ENCODE measurements around the gene BBC3. TPM values are rescaled to one million over a fixed set of nuclear protein-coding genes. Genes with fewer than 3 reads are reported as not detected.

Gene BBC3
- polyA plus RNA-seq, 1 donor (not counting 4 experiments of a cell fraction or from before 2014, with no cell fraction given): 1.1 TPM

- H3K36me3 ChIP-seq (ENCODE audit: control insufficient read depth in 2 of 2, extremely low read depth in 1 of 2, insufficient read depth in 2 of 2, low read length in 2 of 2): peaks cover 20 to 40% of the 10 kb centered on the region in 2 experiments
- no peak for TF ChIP-seq EZH2 (IDR thresholded peaks at IDR 0.05; ENCODE audit: low read length)
- TF ChIP-seq, protein P1, sequence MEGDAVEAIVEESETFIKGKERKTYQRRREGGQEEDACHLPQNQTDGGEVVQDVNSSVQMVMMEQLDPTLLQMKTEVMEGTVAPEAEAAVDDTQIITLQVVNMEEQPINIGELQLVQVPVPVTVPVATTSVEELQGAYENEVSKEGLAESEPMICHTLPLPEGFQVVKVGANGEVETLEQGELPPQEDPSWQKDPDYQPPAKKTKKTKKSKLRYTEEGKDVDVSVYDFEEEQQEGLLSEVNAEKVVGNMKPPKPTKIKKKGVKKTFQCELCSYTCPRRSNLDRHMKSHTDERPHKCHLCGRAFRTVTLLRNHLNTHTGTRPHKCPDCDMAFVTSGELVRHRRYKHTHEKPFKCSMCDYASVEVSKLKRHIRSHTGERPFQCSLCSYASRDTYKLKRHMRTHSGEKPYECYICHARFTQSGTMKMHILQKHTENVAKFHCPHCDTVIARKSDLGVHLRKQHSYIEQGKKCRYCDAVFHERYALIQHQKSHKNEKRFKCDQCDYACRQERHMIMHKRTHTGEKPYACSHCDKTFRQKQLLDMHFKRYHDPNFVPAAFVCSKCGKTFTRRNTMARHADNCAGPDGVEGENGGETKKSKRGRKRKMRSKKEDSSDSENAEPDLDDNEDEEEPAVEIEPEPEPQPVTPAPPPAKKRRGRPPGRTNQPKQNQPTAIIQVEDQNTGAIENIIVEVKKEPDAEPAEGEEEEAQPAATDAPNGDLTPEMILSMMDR (optimal IDR thresholded peaks at IDR 0.05 in 1 of 3, IDR thresholded peaks at IDR 0.05 in 1 of 3, conservative IDR thresholded peaks at IDR 0.05 in 1 of 3; ENCODE audit: extremely low read depth in 1 of 3, insufficient read depth in 2 of 3, low read length in 3 of 3): no peak
- FAIRE-seq: no peak
Measured at GRCh38 chr19:47260476-47260875, 29.5 kb upstream of the BBC3 start.

GRCh38 chr19:47258895-47259555 lies 28.0 kb upstream of the BBC3 start:
- peaks cover 6% of the 10 kb centered on the region for H3K79me2 ChIP-seq (ENCODE audit: control insufficient read depth, insufficient read depth, low read length)
- peaks cover 14% of the 10 kb centered on the region for H3K4me1 ChIP-seq (ENCODE audit: control insufficient read depth, extremely low read depth, insufficient read depth, low read length)
- TF ChIP-seq, protein P1 (optimal IDR thresholded peaks at IDR 0.05 in 1 of 3, IDR thresholded peaks at IDR 0.05 in 1 of 3, conservative IDR thresholded peaks at IDR 0.05 in 1 of 3; ENCODE audit: extremely low read depth in 1 of 3, insufficient read depth in 2 of 3, low read length in 3 of 3): no peak
- TF ChIP-seq EZH2 (IDR thresholded peaks at IDR 0.05; ENCODE audit: low read length): no peak
- no peaks in the 10 kb centered on the region for H3K9me3 ChIP-seq (ENCODE audit: control insufficient read depth, low read depth, low read length)
- no peaks in the 10 kb centered on the region for H3K27me3 ChIP-seq (ENCODE audit: control insufficient read depth, extremely low read depth, insufficient read depth, low read length)
- no peak overlapping the region for H3K4me2 ChIP-seq (ENCODE audit: control insufficient read depth, extremely low read depth, insufficient read depth, low read depth, low read length)
- no peaks in the 10 kb centered on the region for H4K20me1 ChIP-seq (ENCODE audit: control insufficient read depth, extremely low read depth, insufficient read depth, low read length)
- no peaks in the 10 kb centered on the region for H3K9me1 ChIP-seq (ENCODE audit: control insufficient read depth, extremely low read depth, insufficient read depth, low read length)
- H2AFZ ChIP-seq (ENCODE audit: control insufficient read depth, low read length): no peak overlapping the region
- peaks cover 18 to 35% of the 10 kb centered on the region in 2 experiments for H3K36me3 ChIP-seq (ENCODE audit: control insufficient read depth in 2 of 2, extremely low read depth in 1 of 2, insufficient read depth in 2 of 2, low read length in 2 of 2)
- H3K27ac ChIP-seq (ENCODE audit: control insufficient read depth, insufficient read depth, low read length): no peak overlapping the region
- DNase-seq (ENCODE audit: low read depth, low spot score) (no peak), FAIRE-seq (no peak)
- H3K4me3 ChIP-seq (ENCODE audit: control insufficient read depth in 2 of 3, extremely low read depth in 1 of 3, insufficient read depth in 2 of 3, low read depth in 1 of 3, low read length in 3 of 3): no peak overlapping the region
- no peak overlapping the region for H3K9ac ChIP-seq (ENCODE audit: control insufficient read depth, extremely low read depth, insufficient read depth, low read length)
- dilution Hi-C loops (cut with MboI; ENCODE audit: extremely low pct_ligation_motif_present, low sequenced_read_pairs): no loop called here

More at GRCh38 chr19:47260476-47260875, 29.5 kb upstream of the BBC3 start:
- H3K9ac ChIP-seq (ENCODE audit: control insufficient read depth, extremely low read depth, insufficient read depth, low read length): no peak overlapping the region
- H3K4me1 ChIP-seq (ENCODE audit: control insufficient read depth, extremely low read depth, insufficient read depth, low read length): peaks cover 13% of the 10 kb centered on the region
- H3K4me3 ChIP-seq (ENCODE audit: control insufficient read depth in 2 of 3, extremely low read depth in 1 of 3, insufficient read depth in 2 of 3, low read depth in 1 of 3, low read length in 3 of 3): no peak overlapping the region
- dilution Hi-C loops (cut with MboI; ENCODE audit: extremely low pct_ligation_motif_present, low sequenced_read_pairs): no loop called here
- H3K27ac ChIP-seq (ENCODE audit: control insufficient read depth, insufficient read depth, low read length): no peak overlapping the region
- H4K20me1 ChIP-seq (ENCODE audit: control insufficient read depth, extremely low read depth, insufficient read depth, low read length): no peaks in the 10 kb centered on the region
- H3K27me3 ChIP-seq (ENCODE audit: control insufficient read depth, extremely low read depth, insufficient read depth, low read length): no peaks in the 10 kb centered on the region
- H2AFZ ChIP-seq (ENCODE audit: control insufficient read depth, low read length): no peak overlapping the region
- no peaks in the 10 kb centered on the region for H3K9me3 ChIP-seq (ENCODE audit: control insufficient read depth, low read depth, low read length)
- H3K79me2 ChIP-seq (ENCODE audit: control insufficient read depth, insufficient read depth, low read length): peaks cover 6% of the 10 kb centered on the region
- no peak overlapping the region for H3K4me2 ChIP-seq (ENCODE audit: control insufficient read depth, extremely low read depth, insufficient read depth, low read depth, low read length)
- H3K9me1 ChIP-seq (ENCODE audit: control insufficient read depth, extremely low read depth, insufficient read depth, low read length): no peaks in the 10 kb centered on the region
- DNase-seq (ENCODE audit: low read depth, low spot score): no peak
